ENCODE data around the gene DHX32. TPM values are rescaled to one million over a fixed set of nuclear protein-coding genes. Genes with fewer than 3 reads are reported as not detected.

Gene DHX32
- total RNA-seq, 1 experiment from 2014 or later: 45.6 TPM

DNA sequence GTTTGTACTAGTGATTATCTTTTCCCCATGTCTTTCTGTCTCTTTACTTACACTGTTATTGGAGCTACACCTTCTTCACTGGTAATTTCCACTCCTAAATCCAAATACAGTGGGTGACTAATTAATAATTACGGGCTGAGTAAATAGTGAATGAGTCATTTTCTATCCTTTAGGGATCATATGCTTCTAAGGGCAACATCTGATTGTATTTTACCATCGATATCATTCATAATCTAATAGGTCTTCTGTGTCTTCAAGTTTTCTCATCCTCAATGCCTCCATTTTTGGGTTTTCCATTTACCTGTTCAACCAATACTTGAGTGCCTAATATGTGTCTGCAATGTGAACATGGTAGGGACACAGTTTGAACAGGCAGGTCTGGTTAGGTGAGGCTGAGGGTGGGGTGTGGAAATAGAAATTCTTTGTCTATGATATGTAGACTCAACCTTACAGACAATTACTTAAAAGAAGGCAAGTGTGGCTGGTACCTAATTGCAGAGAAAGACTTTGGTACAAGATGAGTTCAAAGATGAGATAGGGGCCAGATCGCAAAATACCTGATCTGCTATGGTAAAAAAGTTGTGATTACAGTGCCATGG lies 5.9 kb upstream of the DHX32 start:
- no peak for DNase-seq (ENCODE audit: unreplicated experiment)
- peaks cover 5% of the 10 kb centered on the region for H3K4me1 Mint-ChIP-seq (ENCODE audit: insufficient read depth, unreplicated experiment)
- CTCF ChIA-PET: no interaction called here

DNA sequence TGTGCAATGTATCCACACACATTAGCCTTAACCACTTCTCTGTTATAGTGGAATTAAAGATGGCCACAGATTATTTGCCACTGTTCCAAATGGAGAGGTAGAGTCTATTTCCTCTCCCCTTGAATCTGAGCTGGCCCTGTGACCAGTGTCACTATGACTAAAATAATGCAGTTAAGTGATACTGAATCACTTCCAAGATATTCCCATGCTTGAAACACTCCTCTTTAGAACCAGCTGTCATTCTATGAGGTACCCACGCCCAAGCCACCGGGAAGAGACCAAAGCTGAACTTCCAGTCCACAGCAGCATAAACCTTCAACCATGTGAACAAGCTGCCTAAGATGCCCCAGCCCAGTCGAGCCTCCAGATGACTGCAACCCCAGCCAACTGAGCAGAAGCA lies 2.1 kb upstream of the DHX32 start:
- no peak for TF ChIP-seq CTCF (IDR thresholded peaks at IDR 0.05; ENCODE audit: unreplicated experiment)
- H3K36me3 Mint-ChIP-seq (ENCODE audit: insufficient read depth, unreplicated experiment): peaks cover 10% of the 10 kb centered on the region
- H3K27me3 Mint-ChIP-seq (ENCODE audit: insufficient read depth, unreplicated experiment): no peaks in the 10 kb centered on the region
- intact Hi-C loops (cut with micrococcal nuclease): no loop called here
- H3K4me3 Mint-ChIP-seq (ENCODE audit: unreplicated experiment): no peak overlapping the region
- ChIA-PET CTCF (interaction anchor here (1.1 to 1.5 kb wide), 3 partner anchors 12 to 23 kb away, joined by 3 to 6 read pairs (median 3); no protein-coding TSS in a partner anchor), POLR2A (interaction anchor here (0.6 to 1.6 kb wide), 3 partner anchors 14 to 1092 kb away, joined by 3 to 4 read pairs (median 4); partner anchors contain the start of gene EEF1AKMT2)
- H3K27ac Mint-ChIP-seq (ENCODE audit: low read depth, unreplicated experiment): no peak overlapping the region
- peaks cover 16% of the 10 kb centered on the region for H3K4me1 Mint-ChIP-seq (ENCODE audit: insufficient read depth, unreplicated experiment)
- no peaks in the 10 kb centered on the region for H3K9me3 Mint-ChIP-seq (ENCODE audit: unreplicated experiment)
- BruUV-seq (replicated peaks): no TSS peak
- DNase-seq (ENCODE audit: unreplicated experiment): no peak

More for the DNA sequence above, 5.9 kb upstream of the DHX32 start:
- POLR2A ChIA-PET: interaction anchor here (1.2 kb wide), 2 partner anchors 10 to 17 kb away, joined by 3 read pairs; partner anchors contain the start of gene FANK1
- Mint-ChIP-seq H3K36me3 (ENCODE audit: insufficient read depth, unreplicated experiment) (no peaks in the 10 kb centered on the region), H3K27ac (ENCODE audit: low read depth, unreplicated experiment) (no peak overlapping the region), H3K27me3 (ENCODE audit: insufficient read depth, unreplicated experiment) (no peaks in the 10 kb centered on the region), H3K4me3 (ENCODE audit: unreplicated experiment) (no peak overlapping the region), H3K9me3 (ENCODE audit: unreplicated experiment) (no peaks in the 10 kb centered on the region)
- TF ChIP-seq CTCF (IDR thresholded peaks at IDR 0.05; ENCODE audit: unreplicated experiment): no peak
- intact Hi-C loops (cut with micrococcal nuclease): no loop called here
- no TSS peak for BruUV-seq (replicated peaks)

- ChIA-PET CTCF (interaction anchor here (0.6 to 1.8 kb wide), 5 partner anchors 14 to 1142 kb away, joined by 3 to 13 read pairs (median 4); no protein-coding TSS in a partner anchor), POLR2A (interaction anchor here (0.6 to 1.6 kb wide), 4 partner anchors 15 to 207 kb away, joined by 3 to 5 read pairs (median 4); no protein-coding TSS in a partner anchor)
- Mint-ChIP-seq H3K27ac (ENCODE audit: low read depth, unreplicated experiment) (no peak overlapping the region), H3K36me3 (ENCODE audit: insufficient read depth, unreplicated experiment) (peaks cover 10% of the 10 kb centered on the region), H3K4me1 (ENCODE audit: insufficient read depth, unreplicated experiment) (peaks cover 16% of the 10 kb centered on the region), H3K9me3 (ENCODE audit: unreplicated experiment) (no peaks in the 10 kb centered on the region), H3K27me3 (ENCODE audit: insufficient read depth, unreplicated experiment) (no peaks in the 10 kb centered on the region), H3K4me3 (ENCODE audit: unreplicated experiment) (no peak overlapping the region)
- no peak for DNase-seq (ENCODE audit: unreplicated experiment)
- no peak for TF ChIP-seq CTCF (IDR thresholded peaks at IDR 0.05; ENCODE audit: unreplicated experiment)
- intact Hi-C loops (cut with micrococcal nuclease): no loop called here
- BruUV-seq (replicated peaks): no TSS peak
Measured at GRCh38 chr10:125882596-125882995, 1.5 kb upstream of the DHX32 start.

- ChIA-PET POLR2A (no interaction called here), CTCF (interaction anchor here (0.5 to 1.8 kb wide), 4 partner anchors 12 to 80 kb away, joined by 3 to 13 read pairs (median 4); no protein-coding TSS in a partner anchor)
- H3K4me1 Mint-ChIP-seq (ENCODE audit: insufficient read depth, unreplicated experiment): peaks cover 16% of the 10 kb centered on the region
- no peak overlapping the region for H3K4me3 Mint-ChIP-seq (ENCODE audit: unreplicated experiment)
- BruUV-seq (replicated peaks): no TSS peak
- DNase-seq (ENCODE audit: unreplicated experiment): no peak
- no peak for TF ChIP-seq CTCF (IDR thresholded peaks at IDR 0.05; ENCODE audit: unreplicated experiment)
- no peak overlapping the region for H3K27ac Mint-ChIP-seq (ENCODE audit: low read depth, unreplicated experiment)
- H3K9me3 Mint-ChIP-seq (ENCODE audit: unreplicated experiment): no peaks in the 10 kb centered on the region
- H3K36me3 Mint-ChIP-seq (ENCODE audit: insufficient read depth, unreplicated experiment): peaks cover 18% of the 10 kb centered on the region
- no peaks in the 10 kb centered on the region for H3K27me3 Mint-ChIP-seq (ENCODE audit: insufficient read depth, unreplicated experiment)
- intact Hi-C loops (cut with micrococcal nuclease): no loop called here
Measured at GRCh38 chr10:125880719-125881118, 373 bp downstream of the DHX32 start.
